ENCODE measurements around the gene STIMATE.

- TF ChIP-seq CBX2 (IDR thresholded peaks at IDR 0.05; ENCODE audit: insufficient read depth, low read length, poor library complexity, severe bottlenecking) (no peak), PBX2 (CRISPR knock-in tag; IDR thresholded peaks at IDR 0.05; ENCODE audit: low read depth) (no peak), PBX2 (tag; conservative IDR thresholded peaks at IDR 0.05; ENCODE audit: low read depth) (peak; percentile 30; the same call in 1 of the 2 replicates), GATAD2A (IDR thresholded peaks at IDR 0.05) (no peak)
These were observed 75.0 kb downstream of the STIMATE start for GRCh38 chr3:52822363-52822762.

Measured in K562 (cell line).